Measurements from ENCODE around the gene CLBA1. TPM values are rescaled to one million over a fixed set of nuclear protein-coding genes. Genes with fewer than 3 reads are reported as not detected.
"Not testable (repeated sequence)": the region's sequence is repeated elsewhere in the genome, so short reads cannot be mapped to it uniquely, and the experiment has no call there.

CLBA1 gene
- polyA plus RNA-seq, 5 donors, result 10.8 to 19.8 (median 14.1) TPM

- no peak for DNase-seq
These were observed 36.2 kb downstream of the CLBA1 start for GRCh38 chr14:105021656-105022275.

- DNase-seq, result no peak
These were observed 36.7 kb downstream of the CLBA1 start for GRCh38 chr14:105022276-105022670.

- no peak for DNase-seq
These were observed 37.6 kb downstream of the CLBA1 start for GRCh38 chr14:105023144-105023543.

- no peak for DNase-seq
These were observed 38.3 kb downstream of the CLBA1 start for GRCh38 chr14:105023791-105024480.

- no peak for DNase-seq
These were observed 39.8 kb downstream of the CLBA1 start for GRCh38 chr14:105025429-105025828.

GRCh38 chr14:105026033-105026785 is 40.6 kb downstream of the CLBA1 start:
- no peak for DNase-seq

- DNase-seq, result no peak
These were observed 41.4 kb downstream of the CLBA1 start for GRCh38 chr14:105026802-105027563.

GRCh38 chr14:105027718-105028117 is 42.1 kb downstream of the CLBA1 start:
- not testable (repeated sequence) for DNase-seq

- DNase-seq, result no peak
These were observed 42.8 kb downstream of the CLBA1 start for GRCh38 chr14:105028251-105028927.

- DNase-seq, result no peak
These were observed 43.8 kb downstream of the CLBA1 start for GRCh38 chr14:105029402-105029801.

- no peak for DNase-seq
These were observed 44.6 kb downstream of the CLBA1 start for GRCh38 chr14:105030194-105030593.

- no peak for DNase-seq
These were observed 45.3 kb downstream of the CLBA1 start for GRCh38 chr14:105030836-105031396.

GRCh38 chr14:105032451-105032901 is 46.9 kb downstream of the CLBA1 start:
- DNase-seq, result not testable (repeated sequence)

- DNase-seq, result not testable (repeated sequence)
These were observed 47.9 kb downstream of the CLBA1 start for GRCh38 chr14:105033412-105033900.

GRCh38 chr14:105034315-105035039 is 48.9 kb downstream of the CLBA1 start:
- no peak for DNase-seq

- not testable (repeated sequence) for DNase-seq
These were observed 50.0 kb downstream of the CLBA1 start for GRCh38 chr14:105035616-105036015.

- DNase-seq, result no peak
These were observed 54.0 kb downstream of the CLBA1 start for GRCh38 chr14:105039458-105040205.

GRCh38 chr14:105041841-105042765 is 56.5 kb downstream of the CLBA1 start:
- no peak for DNase-seq
